SK-N-MC (cell line): ENCODE results near the gene PARK7.

Experiments
- DNase-seq: peaks from one replicate; pipeline ENCODE4 v3.0.0-alpha.2; 2011; ENCODE audit warnings: low read depth, low spot score
- H3K27ac ChIP-seq: fragments of 200-600 bp; sonication (generic); 2 replicates; pipeline ENCODE4 v1.5.1; 2016; ENCODE audit warnings: mixed run types
- H3K36me3 ChIP-seq: fragments of 200-600 bp; sonication (generic); 2 replicates; pipeline ENCODE4 v1.6.1; 2017; ENCODE audit warnings: antibody characterized with exemption, low read length, mixed read lengths; ENCODE audit not compliant: insufficient read depth
- H3K4me3 ChIP-seq: fragments of 200-600 bp; sonication (generic); 2 replicates; pipeline ENCODE4 v1.5.1; 2016
- H3K9ac ChIP-seq: fragments of 200-600 bp; sonication (generic); 2 replicates; pipeline ENCODE4 v1.8.0; 2017; ENCODE audit warnings: mixed run types, mixed read lengths; ENCODE audit not compliant: insufficient read length
- H3K9me3 ChIP-seq: fragments of 200-600 bp; sonication (generic); 2 replicates; pipeline ENCODE4 v1.6.1; 2017; ENCODE audit warnings: low read depth, mild to moderate bottlenecking, antibody characterized with exemption, low read length, moderate library complexity, mixed read lengths
- EZH2 ChIP-seq: fragments of 200-600 bp; sonication (generic); IDR thresholded peaks from one replicate; pipeline ENCODE4 v1.6.1; 2017; ENCODE audit warnings: antibody characterized with exemption
- FOXP2 ChIP-seq: optimal IDR thresholded peaks from 2 replicates; pipeline ENCODE3; 2011; ENCODE audit warnings: mild to moderate bottlenecking, moderate library complexity; ENCODE audit not compliant: insufficient read depth; ENCODE audit errors: extremely low read length, control extremely low read depth
- POLR2AphosphoS5 ChIP-seq: IDR thresholded peaks from 2 replicates; pipeline ENCODE4 v1.6.1; 2012; ENCODE audit warnings: mild to moderate bottlenecking, low read depth, low read length, borderline replicate concordance

The PARK7 gene

GRCh38 chr1:7987528-7987927, 26.0 kb downstream of the PARK7 start:
- DNase-seq, result no peak
- TF ChIP-seq POLR2AphosphoS5 (no peak), EZH2 (no peak), FOXP2 (no peak)
- Histone ChIP-seq H3K36me3 (peaks cover 42% of the 10 kb centered on the region), H3K27ac (no peak overlapping the region), H3K4me3 (no peak overlapping the region), H3K9me3 (no peaks in the 10 kb centered on the region), H3K9ac (no peak overlapping the region)

GRCh38 chr1:7988576-7988975, 27.1 kb downstream of the PARK7 start:
- no peak for DNase-seq
- Histone ChIP-seq H3K9ac (no peak overlapping the region), H3K36me3 (peaks cover 31% of the 10 kb centered on the region), H3K9me3 (no peaks in the 10 kb centered on the region), H3K4me3 (no peak overlapping the region), H3K27ac (no peak overlapping the region)
- TF ChIP-seq EZH2 (no peak), POLR2AphosphoS5 (no peak), FOXP2 (no peak)

GRCh38 chr1:7989762-7990428, 28.4 kb downstream of the PARK7 start:
- Histone ChIP-seq H3K27ac (no peak overlapping the region), H3K36me3 (peaks cover 18% of the 10 kb centered on the region), H3K4me3 (no peak overlapping the region), H3K9ac (no peak overlapping the region), H3K9me3 (no peaks in the 10 kb centered on the region)
- DNase-seq, result no peak
- TF ChIP-seq POLR2AphosphoS5, result no peak
- no peak for TF ChIP-seq EZH2
- no peak for TF ChIP-seq FOXP2

GRCh38 chr1:7991504-7992440, 30.3 kb downstream of the PARK7 start:
- Histone ChIP-seq H3K36me3 (no peaks in the 10 kb centered on the region), H3K9ac (no peak overlapping the region), H3K4me3 (no peak overlapping the region), H3K27ac (no peak overlapping the region), H3K9me3 (no peaks in the 10 kb centered on the region)
- TF ChIP-seq POLR2AphosphoS5 (no peak), EZH2 (no peak)
- DNase-seq, result no peak

GRCh38 chr1:7992885-7993284, 31.4 kb downstream of the PARK7 start:
- no peak overlapping the region for H3K27ac ChIP-seq
- no peak overlapping the region for H3K9ac ChIP-seq
- no peaks in the 10 kb centered on the region for H3K9me3 ChIP-seq
- TF ChIP-seq FOXP2, result no peak
- no peak for TF ChIP-seq POLR2AphosphoS5
- no peak for TF ChIP-seq EZH2
- no peak for DNase-seq
- no peaks in the 10 kb centered on the region for H3K36me3 ChIP-seq
- H3K4me3 ChIP-seq, result no peak overlapping the region

- Histone ChIP-seq H3K9ac (no peak overlapping the region), H3K9me3 (no peaks in the 10 kb centered on the region), H3K4me3 (no peak overlapping the region), H3K27ac (no peak overlapping the region), H3K36me3 (no peaks in the 10 kb centered on the region)
- DNase-seq, result no peak
- TF ChIP-seq POLR2AphosphoS5, result no peak
- TF ChIP-seq FOXP2, result no peak
- no peak for TF ChIP-seq EZH2
These were observed 32.3 kb downstream of the PARK7 start for GRCh38 chr1:7993593-7994479.

GRCh38 chr1:7994827-7995226, 33.3 kb downstream of the PARK7 start:
- TF ChIP-seq EZH2 (no peak), POLR2AphosphoS5 (no peak), FOXP2 (no peak)
- no peak overlapping the region for H3K4me3 ChIP-seq
- DNase-seq, result no peak
- no peak overlapping the region for H3K9ac ChIP-seq
- no peaks in the 10 kb centered on the region for H3K36me3 ChIP-seq
- H3K27ac ChIP-seq, result no peak overlapping the region
- H3K9me3 ChIP-seq, result no peaks in the 10 kb centered on the region

GRCh38 chr1:7995437-7995836, 33.9 kb downstream of the PARK7 start:
- Histone ChIP-seq H3K9ac (no peak overlapping the region), H3K4me3 (no peak overlapping the region), H3K36me3 (no peaks in the 10 kb centered on the region), H3K9me3 (no peaks in the 10 kb centered on the region), H3K27ac (no peak overlapping the region)
- TF ChIP-seq POLR2AphosphoS5 (no peak), FOXP2 (no peak), EZH2 (no peak)
- no peak for DNase-seq
